Endothelial cell of umbilical vein (primary cell): ENCODE data around the gene ARHGEF16. TPM values are rescaled to one million over a fixed set of nuclear protein-coding genes. Genes with fewer than 3 reads are reported as not detected.
A peak's percentile ranks its signal among the peaks of the same experiment; 100 is the strongest.

Experiments used
- BruUV-seq: library from RNA; stranded (reverse); fragments of 400-500 nt; replicated peaks from 2 replicates; lab custom pipeline; 2021; lab: Mats Ljungman, UMichigan
- CTCF ChIA-PET: fragments of 300-600, 350-600 bp; sonication (Branson Sonifier 250); formaldehyde crosslinking; loops from one replicate; lab custom pipeline; 2021; ENCODE audit warnings: antibody characterized with exemption, inconsistent platforms; lab: Charles Lee
- POLR2A ChIA-PET: fragments of 300-600, 350-600 bp; sonication (Branson Sonifier 250); formaldehyde crosslinking; loops from one replicate; lab custom pipeline; 2021; ENCODE audit warnings: antibody characterized with exemption, inconsistent platforms; lab: Charles Lee
- DNase-seq: peaks from one replicate; pipeline ENCODE4 v3.0.0-alpha.2; 2011; ENCODE audit warnings: low read depth, low spot score
- FAIRE-seq: peaks from 2 replicates; lab custom pipeline; 2011; peaks lifted over from hg19 to GRCh38; lab: Jason Lieb, UNC
- H2AFZ ChIP-seq: 2 replicates; pipeline ENCODE4 v1.6.0; 2012; ENCODE audit warnings: low read depth, low read length, control low read depth, inconsistent platforms
- H3K27ac ChIP-seq: 2 replicates; pipeline ENCODE4 v1.5.1; 2011; ENCODE audit warnings: low read depth, mild to moderate bottlenecking, control low read depth, low read length, moderate library complexity; ENCODE audit not compliant: insufficient read depth
- H3K27me3 ChIP-seq, 2 experiments: 2 replicates each; pipeline versions ENCODE4 v1.6.0 to v1.6.1; 2011; ENCODE audit warnings: low read length in 2 of 2, mixed read lengths in 1 of 2; ENCODE audit not compliant: control insufficient read depth in 2 of 2, insufficient read depth in 2 of 2
- H3K36me3 ChIP-seq, 2 experiments: 2 replicates in 1 of 2; 3 replicates in 1 of 2; pipeline ENCODE4 v1.5.1; 2011; ENCODE audit warnings: low read length in 2 of 2, mild to moderate bottlenecking in 1 of 2, moderate library complexity in 1 of 2; ENCODE audit not compliant: control insufficient read depth in 2 of 2, insufficient read depth in 2 of 2; ENCODE audit errors: extremely low read depth in 1 of 2
- H3K4me1 ChIP-seq: 3 replicates; pipeline ENCODE4 v1.5.1; 2011; ENCODE audit warnings: mild to moderate bottlenecking, low read length; ENCODE audit not compliant: control insufficient read depth, insufficient read depth; ENCODE audit errors: extremely low read depth
- H3K4me2 ChIP-seq: 2 replicates; pipeline ENCODE4 v1.6.1; 2011; ENCODE audit warnings: low read length, control low read depth, mixed read lengths; ENCODE audit not compliant: insufficient read depth
- H3K4me3 ChIP-seq, 3 experiments: fragments of 200-600 bp in 1 of 3; sonication (generic), shearing (Covaris generic) in 1 of 3; replicated peaks in 1 of 3; 2 replicates each; pipeline ENCODE4 v1.5.1; 2011 to 2016; ENCODE audit warnings: control low read depth in 3 of 3, low read length in 3 of 3, mild to moderate bottlenecking in 2 of 3, inconsistent platforms in 1 of 3, low read depth in 1 of 3, moderate library complexity in 1 of 3; ENCODE audit not compliant: insufficient read depth in 1 of 3
- H3K79me2 ChIP-seq: 2 replicates; pipeline ENCODE4 v1.6.0; 2012; ENCODE audit warnings: low read length, inconsistent platforms; ENCODE audit not compliant: control insufficient read depth, insufficient read depth
- H3K9ac ChIP-seq: replicated peaks from 2 replicates; pipeline ENCODE3; 2011; ENCODE audit warnings: low read length, control low read depth; ENCODE audit not compliant: insufficient read depth; ENCODE audit errors: extremely low read depth
- H3K9me1 ChIP-seq: replicated peaks from 3 replicates; pipeline ENCODE4 v1.6.0; 2011; ENCODE audit warnings: mild to moderate bottlenecking, low read length; ENCODE audit not compliant: control insufficient read depth, insufficient read depth; ENCODE audit errors: extremely low read depth
- H3K9me3 ChIP-seq: replicated peaks from 2 replicates; pipeline ENCODE4 v1.5.1; 2012; ENCODE audit warnings: low read length, inconsistent platforms; ENCODE audit not compliant: control insufficient read depth, insufficient read depth
- H4K20me1 ChIP-seq: replicated peaks from 2 replicates; pipeline ENCODE3; 2011; ENCODE audit warnings: mild to moderate bottlenecking, low read length; ENCODE audit not compliant: control insufficient read depth, insufficient read depth; ENCODE audit errors: extremely low read depth
- CTCF ChIP-seq, 2 donors: IDR thresholded peaks; 1 replicate in 1 of 2; 2 replicates in 1 of 2; pipeline ENCODE4 v1.5.1; 2011; ENCODE audit warnings: low read length in 2 of 2, mild to moderate bottlenecking in 2 of 2, moderate library complexity in 2 of 2, control low read depth in 1 of 2, inconsistent platforms in 1 of 2, low read depth in 1 of 2; ENCODE audit not compliant: insufficient read depth in 1 of 2; ENCODE audit errors: extremely low read depth in 1 of 2
- EZH2 ChIP-seq: IDR thresholded peaks from 2 replicates; pipeline ENCODE4 v1.6.1; 2012; ENCODE audit warnings: borderline replicate concordance, low read depth, mild to moderate bottlenecking, moderate library complexity, low read length, inconsistent platforms; ENCODE audit not compliant: severe bottlenecking
- FOS ChIP-seq: IDR thresholded peaks from 2 replicates; pipeline ENCODE4 v1.6.1; 2011; ENCODE audit warnings: mild to moderate bottlenecking, low read length, moderate library complexity, borderline replicate concordance; ENCODE audit not compliant: insufficient read depth
- GATA2 ChIP-seq: IDR thresholded peaks from 2 replicates; pipeline ENCODE4 v1.7.0; 2011; ENCODE audit warnings: low read depth, mild to moderate bottlenecking, moderate library complexity, mixed read lengths, low read length; ENCODE audit not compliant: insufficient read length, insufficient read depth
- JUN ChIP-seq: IDR thresholded peaks from 2 replicates; pipeline ENCODE4 v1.6.1; 2011; ENCODE audit warnings: borderline replicate concordance, low read depth; ENCODE audit not compliant: insufficient read length, insufficient read depth
- MAX ChIP-seq: IDR thresholded peaks from 2 replicates; pipeline ENCODE4 v1.6.1; 2011; ENCODE audit not compliant: insufficient read depth, insufficient read length
- MYC ChIP-seq: IDR thresholded peaks from one replicate; pipeline ENCODE4 v1.6.1; 2011; ENCODE audit warnings: mild to moderate bottlenecking, low read depth, low read length
- POLR2A ChIP-seq: IDR thresholded peaks from 2 replicates; pipeline ENCODE4 v1.6.1; 2012; ENCODE audit warnings: low read depth, mild to moderate bottlenecking, control low read depth, low read length
- POLR2AphosphoS5 ChIP-seq: IDR thresholded peaks from 2 replicates; pipeline ENCODE4 v1.6.1; 2012; ENCODE audit warnings: low read depth, mild to moderate bottlenecking, control low read depth, low read length, moderate library complexity; ENCODE audit not compliant: insufficient read depth
- dilution Hi-C: fragments of 300-500 bp; cut with MboI; formaldehyde crosslinking; loops from one replicate; pipeline ENCODE4 v1.15.0; 2019; ENCODE audit warnings: low sequenced_read_pairs; ENCODE audit not compliant: extremely low pct_ligation_motif_present
- intact Hi-C: fragments of 100-400 bp; cut with micrococcal nuclease; formaldehyde crosslinking; loops from one replicate; pipeline ENCODE4 v1.10.0; 2022
- polyA plus RNA-seq, 4 experiments: library from polyadenylated mRNA; depleted of rRNA in 3 of 4; stranded (reverse) in 3 of 4; unstranded in 1 of 4; fragments of >200 nt; gene quantifications; 2 replicates each; pipeline versions ENCODE4 v1.2.1 to v1.2.3, GENCODE V29; 2011 to 2012; ENCODE audit warnings: missing spikeins in 1 of 4
- total RNA-seq: library from RNA; stranded (reverse); gene quantifications from 2 replicates; pipeline ENCODE4 v1.2.3, GENCODE V29; 2021

The ARHGEF16 gene
- total and polyA plus RNA-seq, 2 donors (not counting 3 experiments of a cell fraction or from before 2014, with no cell fraction given): 0.52 to 1.3 TPM

GRCh38 chr1:3503525-3503886 is 49.0 kb downstream of the ARHGEF16 start:
- Histone ChIP-seq H3K9me1 (no peaks in the 10 kb centered on the region), H3K36me3 (no peaks in the 10 kb centered on the region), H3K79me2 (no peaks in the 10 kb centered on the region), H3K9ac (no peak overlapping the region), H3K4me2 (no peak overlapping the region), H3K27me3 (no peaks in the 10 kb centered on the region), H2AFZ (no peak overlapping the region), H3K27ac (peak overlapping the region; percentile 44), H3K4me3 (no peak overlapping the region), H3K9me3 (no peaks in the 10 kb centered on the region), H4K20me1 (no peaks in the 10 kb centered on the region), H3K4me1 (peaks cover 10% of the 10 kb centered on the region)
- ChIA-PET CTCF (interaction anchor here (0.9 to 2.0 kb wide), 9 partner anchors 11 to 221 kb away, joined by 3 to 26 read pairs (median 6); no protein-coding TSS in a partner anchor), POLR2A (no interaction called here)
- intact Hi-C loops (no loop called here), dilution Hi-C loops (no loop called here)
- FAIRE-seq (no peak), DNase-seq (no peak)
- TF ChIP-seq FOS (no peak), POLR2A (no peak), MAX (no peak), EZH2 (no peak), MYC (no peak), POLR2AphosphoS5 (no peak), GATA2 (no peak), CTCF (IDR thresholded peaks at IDR 0.05; ENCODE audit: extremely low read depth in 1 of 2, insufficient read depth in 1 of 2, low read depth in 1 of 2, low read length in 2 of 2) (no peak), JUN (no peak)
- no TSS peak for BruUV-seq
